GM18909 (cell line): ENCODE measurements around the gene TMEM123.
"Not testable (repeated sequence)": the region's sequence is repeated elsewhere in the genome, so short reads cannot be mapped to it uniquely, and the experiment has no call there.

ENCODE experiments used
- ATAC-seq: cut with Tn5 transposase; IDR thresholded peaks from one replicate; pipeline ENCODE4 v1.9.1; 2021; ENCODE audit warnings: mild to moderate bottlenecking; ENCODE audit not compliant: unreplicated experiment, poor library complexity

Gene TMEM123

GRCh38 chr11:102451041-102451680 is 1.4 kb downstream of the TMEM123 start:
- ATAC-seq, result no peak

GRCh38 chr11:102449651-102450570 is 2.7 kb downstream of the TMEM123 start:
- no peak for ATAC-seq

DNA sequence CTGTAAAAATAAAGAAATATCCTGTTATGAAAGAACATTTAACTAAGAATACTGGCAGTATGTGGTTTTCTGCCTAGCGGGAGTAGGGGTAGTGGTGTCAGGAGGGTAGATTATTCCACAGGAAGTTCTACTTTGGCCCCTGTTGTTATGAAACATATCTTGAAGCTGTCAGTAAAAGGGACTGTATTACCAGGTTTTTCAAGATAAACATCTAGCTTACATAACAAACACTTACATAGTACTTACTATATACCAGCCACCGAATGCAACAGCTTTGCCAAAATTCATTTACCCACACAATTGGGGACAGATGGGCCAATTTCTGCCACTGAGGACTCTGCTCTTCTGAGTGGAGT is 3.7 kb downstream of the TMEM123 start:
- no peak for ATAC-seq

GRCh38 chr11:102447941-102448868 is 4.4 kb downstream of the TMEM123 start:
- no peak for ATAC-seq

- ATAC-seq, result peak; percentile 35
Observed at GRCh38 chr11:102447193-102447592, 5.4 kb downstream of the TMEM123 start.

DNA sequence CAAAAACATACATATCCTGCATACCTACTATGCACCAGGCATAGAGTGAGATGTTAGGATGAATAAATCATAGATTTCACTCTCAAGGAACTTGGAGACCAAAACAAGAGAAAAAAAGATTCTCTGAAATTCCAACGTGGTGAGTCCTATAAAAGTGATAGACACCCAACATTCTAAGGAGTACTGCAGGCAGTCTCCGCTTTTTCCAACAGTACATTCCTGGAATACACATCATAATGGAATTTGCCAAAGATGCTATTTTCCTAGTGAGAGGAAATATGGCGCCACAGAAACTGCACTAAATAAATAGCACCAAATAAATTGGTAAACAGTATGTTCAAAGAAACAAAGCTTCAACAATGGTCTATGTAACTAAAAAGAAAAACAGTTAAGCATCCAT is 6.0 kb downstream of the TMEM123 start:
- ATAC-seq, result no peak

DNA sequence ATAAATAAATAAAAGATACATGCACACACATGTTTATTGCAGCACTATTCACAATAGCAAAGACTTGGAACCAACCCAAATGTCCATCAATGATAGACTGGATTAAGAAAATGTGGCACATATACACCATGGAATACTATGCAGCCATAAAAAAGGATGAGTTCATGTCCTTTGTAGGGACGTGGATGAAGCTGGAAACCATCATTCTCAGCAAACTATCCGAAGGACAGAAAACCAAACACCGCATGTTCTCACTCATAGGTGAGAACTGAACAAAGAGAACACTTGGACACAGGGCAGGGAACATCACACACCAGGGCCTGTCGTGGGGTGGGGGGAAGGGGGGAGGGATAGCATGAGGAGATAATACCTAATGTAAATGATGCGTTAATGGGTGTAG is 7.9 kb downstream of the TMEM123 start:
- ATAC-seq, result not testable (repeated sequence)

GRCh38 chr11:102444142-102444541 is 8.4 kb downstream of the TMEM123 start:
- not testable (repeated sequence) for ATAC-seq

DNA sequence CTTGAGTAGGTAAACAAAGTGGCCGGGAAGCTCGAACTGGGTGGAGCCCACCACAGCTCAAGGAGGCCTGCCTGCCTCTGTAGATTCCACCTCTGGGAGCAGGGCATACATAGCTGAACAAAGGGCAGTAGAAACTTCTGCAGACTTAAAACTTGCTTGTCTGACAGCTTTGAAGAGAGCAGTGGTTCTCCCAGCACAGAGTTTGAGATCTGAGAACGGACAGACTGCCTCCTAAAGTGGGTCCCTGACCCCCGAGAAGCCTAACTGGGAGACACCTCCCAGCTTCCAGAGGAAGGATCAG is 13.6 kb downstream of the TMEM123 start:
- ATAC-seq, result not testable (repeated sequence)

- no peak for ATAC-seq
Observed at GRCh38 chr11:102438311-102439062, 14.1 kb downstream of the TMEM123 start.

DNA sequence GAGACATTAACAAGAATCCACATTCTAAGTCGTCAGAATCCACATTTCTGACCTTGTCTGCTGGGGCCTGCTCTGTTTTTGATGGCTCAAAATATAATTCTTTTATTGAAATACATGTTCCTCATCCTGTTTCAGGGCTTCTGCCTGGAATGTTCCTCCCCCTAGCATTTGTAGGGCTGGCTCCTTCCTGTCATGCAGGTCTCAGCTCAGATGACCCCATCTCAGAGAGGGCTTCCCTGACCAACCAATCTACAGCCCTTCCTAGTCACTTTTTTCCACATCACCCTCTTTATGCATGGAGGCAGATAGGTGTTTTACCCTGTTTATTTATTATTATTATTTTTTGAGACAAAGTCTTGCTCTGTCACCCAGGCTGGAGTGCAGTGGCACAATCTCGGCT is 14.8 kb downstream of the TMEM123 start:
- ATAC-seq, result no peak

DNA sequence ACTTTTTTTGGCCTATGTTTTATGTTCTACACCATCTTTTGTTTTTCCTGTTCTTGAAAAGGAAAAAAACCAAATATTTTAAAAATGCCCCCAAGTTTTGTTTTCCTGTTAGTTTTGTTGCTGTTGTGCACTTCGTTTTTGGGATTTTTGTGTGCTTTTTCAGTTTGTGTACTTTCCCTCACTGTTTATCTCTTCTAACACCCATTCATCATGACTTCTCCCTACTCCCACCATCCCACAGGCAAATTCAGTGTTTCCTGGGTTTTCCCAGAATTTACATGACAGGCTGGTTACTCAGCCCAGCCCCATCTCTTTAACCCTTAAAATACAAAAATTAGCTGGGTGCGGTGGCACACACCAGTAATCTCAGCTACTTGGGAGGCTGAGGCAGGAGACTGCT is 15.6 kb downstream of the TMEM123 start:
- ATAC-seq, result no peak

DNA sequence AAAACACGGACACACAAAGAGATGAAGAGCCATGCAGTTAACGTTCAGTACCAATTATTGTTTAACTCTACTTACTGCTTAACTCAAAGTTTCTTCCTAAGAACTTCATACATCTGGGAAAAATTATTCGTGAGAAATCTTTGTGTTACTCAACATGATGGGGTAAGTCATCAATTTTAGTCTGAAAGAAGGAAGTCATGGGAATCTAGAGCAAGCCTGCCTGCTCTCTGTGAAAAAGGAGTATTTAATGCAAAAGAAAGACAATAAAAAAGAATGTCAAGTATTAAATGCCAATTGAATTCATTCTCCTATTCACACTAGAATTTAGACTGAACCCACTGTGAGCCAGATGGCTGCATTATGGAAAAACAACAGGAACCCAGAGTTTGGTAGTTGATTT is 16.0 kb downstream of the TMEM123 start:
- ATAC-seq, result no peak

DNA sequence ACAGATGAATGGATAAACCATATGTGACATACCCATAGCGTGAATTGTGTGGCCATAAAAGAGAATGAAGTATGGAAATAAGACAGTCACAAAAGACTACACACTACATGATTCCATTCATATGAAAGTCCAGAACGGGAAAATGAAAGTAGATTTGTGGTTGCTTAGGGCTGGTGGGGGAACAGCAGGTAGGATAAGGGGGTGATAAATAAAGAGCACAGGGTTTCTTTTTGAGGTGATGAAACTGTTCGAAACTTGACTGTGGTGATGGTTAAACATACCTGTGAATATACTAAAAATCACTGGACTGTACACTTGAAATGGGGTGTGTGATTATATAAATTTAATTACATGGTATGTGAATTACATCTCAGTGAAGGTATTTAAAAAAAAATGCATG is 16.9 kb downstream of the TMEM123 start:
- ATAC-seq, result no peak

GRCh38 chr11:102433571-102433970 is 19.0 kb downstream of the TMEM123 start:
- not testable (repeated sequence) for ATAC-seq

DNA sequence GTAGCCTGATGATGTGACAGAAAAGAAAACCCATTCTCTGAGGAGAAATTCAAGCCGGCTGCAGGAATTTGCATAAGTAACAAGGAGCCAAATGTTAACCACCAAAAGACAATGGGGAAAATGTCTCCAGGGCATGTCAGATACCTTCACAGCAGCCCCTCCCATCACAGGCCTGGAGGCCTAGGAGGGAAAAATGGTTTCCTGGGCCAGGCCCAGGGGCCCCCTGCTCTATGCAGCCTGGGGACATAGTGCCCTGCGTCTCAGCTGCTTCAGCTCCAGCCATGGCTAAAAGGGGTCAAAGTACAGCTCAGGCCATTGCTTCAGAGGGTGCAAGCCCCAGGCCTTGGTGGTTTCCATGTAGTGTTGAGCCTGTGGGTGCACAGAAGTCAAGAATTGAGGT is 20.0 kb downstream of the TMEM123 start:
- not testable (repeated sequence) for ATAC-seq

DNA sequence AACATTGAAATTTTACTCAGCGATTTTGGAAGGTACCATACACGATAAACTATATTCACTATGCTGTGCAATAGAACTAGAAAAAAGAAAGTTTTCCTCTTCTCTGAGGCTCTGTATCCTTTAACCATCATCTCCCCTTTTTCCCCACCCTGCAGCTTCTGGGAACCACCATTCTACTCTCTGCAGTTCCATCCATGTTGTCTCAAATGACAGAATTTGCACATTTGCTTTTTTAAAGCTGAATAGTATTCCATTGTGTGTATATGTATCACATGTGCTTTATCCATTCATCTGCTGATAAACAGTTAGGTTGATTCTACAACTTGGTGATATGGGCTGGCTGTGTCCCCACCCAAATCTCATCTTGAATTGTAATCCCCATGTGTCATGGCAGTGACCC is 21.2 kb downstream of the TMEM123 start:
- no peak for ATAC-seq

- peak; percentile 94 for ATAC-seq
Observed at GRCh38 chr11:102430158-102430836, 22.3 kb downstream of the TMEM123 start.

DNA sequence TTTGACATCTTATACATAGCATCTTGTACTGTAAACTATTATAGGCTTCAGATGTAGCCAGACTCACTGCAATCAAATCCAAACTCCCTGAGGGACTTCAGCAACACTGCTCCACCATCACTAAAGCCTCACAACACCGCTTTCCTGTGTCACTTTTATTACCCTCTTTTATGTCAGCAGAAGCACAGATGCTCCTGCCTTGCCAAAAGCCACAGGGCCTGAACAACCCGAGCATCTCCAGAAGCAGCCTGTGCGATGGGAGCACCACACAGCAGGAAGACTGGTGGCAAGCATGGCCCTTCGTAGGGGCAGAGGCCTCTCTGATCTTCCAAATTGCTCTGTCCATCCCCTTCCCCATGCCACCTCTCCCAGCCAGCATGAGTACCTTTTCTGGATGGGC is 22.9 kb downstream of the TMEM123 start:
- ATAC-seq, result peak; percentile 1

GRCh38 chr11:102429226-102429625 is 23.3 kb downstream of the TMEM123 start:
- no peak for ATAC-seq
